Activated naive CD4-positive, alpha-beta T cell treated with Interleukin-2 at 50 U/mL for 16 hours (primary cell): ENCODE measurements around the gene SCAMP1.

Source experiments
- DNase-seq: peaks from one replicate; pipeline ENCODE4 v3.0.0-alpha.2; 2020

Gene SCAMP1

GRCh38 chr5:78497573-78498533 lies 137.4 kb downstream of the SCAMP1 start:
- no peak for DNase-seq

DNA sequence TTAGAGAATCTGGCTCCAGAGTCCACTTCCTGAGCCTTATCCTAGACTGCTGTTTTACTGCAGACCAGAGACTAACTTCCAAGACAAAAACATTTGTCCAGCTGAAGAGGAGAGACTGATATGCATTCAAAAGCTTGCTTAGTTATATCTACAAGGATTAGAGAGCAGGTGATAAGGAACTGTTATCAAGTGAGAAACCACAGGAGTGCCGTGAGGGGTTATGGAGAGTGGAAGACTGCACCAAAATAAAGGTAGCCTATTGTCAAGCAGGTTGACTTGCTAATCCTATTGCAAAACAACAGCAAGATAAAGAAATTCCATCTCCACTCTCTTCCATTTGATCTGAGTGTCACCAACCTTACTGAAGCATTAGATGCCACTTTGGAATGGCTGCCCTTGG lies 139.1 kb downstream of the SCAMP1 start:
- no peak for DNase-seq

- no peak for DNase-seq
Measured at GRCh38 chr5:78500028-78500427, 139.6 kb downstream of the SCAMP1 start.

DNA sequence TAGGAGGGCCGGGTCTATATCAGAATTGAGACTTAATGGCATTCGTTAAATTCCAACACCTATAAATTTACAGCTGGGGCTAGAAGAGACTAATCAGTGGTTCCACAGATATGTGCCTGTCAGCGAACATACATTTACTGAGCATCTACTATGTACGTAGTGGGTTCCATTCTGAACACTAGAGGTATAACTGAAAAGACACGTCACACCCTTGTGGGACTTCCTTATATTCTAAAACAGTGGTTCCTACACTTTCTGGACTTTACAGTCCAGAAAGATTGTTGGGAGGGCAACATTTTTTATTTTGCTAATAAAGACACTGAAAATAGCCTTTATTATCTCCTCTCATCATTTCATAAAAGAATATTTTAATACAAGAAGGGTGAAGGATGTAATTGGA lies 140.5 kb downstream of the SCAMP1 start:
- DNase-seq: no peak

DNA sequence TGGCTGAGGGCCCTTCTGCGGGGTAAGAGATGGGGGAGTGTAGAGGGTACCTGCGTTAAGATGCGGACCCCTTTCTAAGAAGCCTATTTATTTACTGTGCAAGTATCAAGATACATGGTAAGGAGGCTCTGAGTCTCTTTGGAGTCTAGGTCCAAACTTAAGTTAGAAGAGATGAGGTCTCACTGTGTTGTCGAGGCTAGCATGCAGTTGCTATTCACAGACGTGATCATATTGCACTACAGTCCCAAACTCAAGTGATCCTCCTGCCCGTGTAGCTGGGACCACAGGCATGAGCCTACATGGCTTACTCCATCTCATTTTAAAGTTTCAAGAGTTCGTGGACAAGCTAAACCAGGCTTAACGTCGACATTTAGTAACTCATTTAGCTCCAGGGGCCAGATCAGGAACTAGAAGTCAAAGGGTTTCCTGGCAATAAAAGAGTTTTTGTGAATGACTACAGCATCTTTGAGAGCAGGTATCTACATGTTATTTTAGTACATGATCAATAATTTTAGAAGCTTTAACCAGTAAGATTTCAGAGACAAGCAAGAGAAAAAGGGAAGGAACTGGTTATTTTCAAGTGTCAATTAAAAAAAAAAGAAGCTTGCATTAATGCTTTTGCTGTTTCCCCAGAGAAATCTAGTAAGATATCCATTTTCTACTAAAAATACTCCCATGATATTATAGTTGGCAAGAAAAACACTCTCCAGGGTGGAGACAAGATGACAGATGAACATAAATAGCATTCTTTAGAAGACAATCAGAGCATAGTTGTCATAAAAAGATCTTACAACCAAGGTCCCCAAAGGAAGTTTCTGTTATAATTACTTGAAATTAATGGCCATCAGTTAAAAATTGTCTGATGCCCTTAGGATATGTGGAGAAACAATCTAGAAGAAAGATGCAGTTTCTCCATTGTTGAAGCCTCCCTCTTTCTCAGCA lies 141.3 kb downstream of the SCAMP1 start:
- DNase-seq: no peak

- DNase-seq: no peak
Measured at GRCh38 chr5:78503958-78504653, 143.7 kb downstream of the SCAMP1 start.

GRCh38 chr5:78504704-78505677 lies 144.6 kb downstream of the SCAMP1 start:
- no peak for DNase-seq

DNA sequence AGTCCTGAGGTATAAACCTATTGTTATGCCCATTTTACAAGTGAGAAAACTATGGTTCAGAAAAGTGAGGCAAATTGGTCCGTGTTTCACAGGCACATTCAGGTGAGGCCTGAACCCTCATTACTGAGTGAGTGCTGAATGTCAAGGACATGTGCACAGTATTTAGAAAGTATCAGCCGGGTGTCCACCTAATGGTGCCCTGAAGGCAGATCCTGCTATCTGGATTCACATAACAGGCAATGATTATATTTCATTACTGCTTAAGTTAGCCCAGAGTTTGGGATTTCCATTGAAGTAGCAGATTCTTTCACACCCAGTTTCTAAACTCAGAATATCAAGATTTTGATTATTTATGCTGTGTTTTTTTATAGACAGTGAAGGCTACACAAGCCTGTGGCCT lies 145.4 kb downstream of the SCAMP1 start:
- no peak for DNase-seq

- no peak for DNase-seq
Measured at GRCh38 chr5:78506261-78507024, 146.0 kb downstream of the SCAMP1 start.

DNA sequence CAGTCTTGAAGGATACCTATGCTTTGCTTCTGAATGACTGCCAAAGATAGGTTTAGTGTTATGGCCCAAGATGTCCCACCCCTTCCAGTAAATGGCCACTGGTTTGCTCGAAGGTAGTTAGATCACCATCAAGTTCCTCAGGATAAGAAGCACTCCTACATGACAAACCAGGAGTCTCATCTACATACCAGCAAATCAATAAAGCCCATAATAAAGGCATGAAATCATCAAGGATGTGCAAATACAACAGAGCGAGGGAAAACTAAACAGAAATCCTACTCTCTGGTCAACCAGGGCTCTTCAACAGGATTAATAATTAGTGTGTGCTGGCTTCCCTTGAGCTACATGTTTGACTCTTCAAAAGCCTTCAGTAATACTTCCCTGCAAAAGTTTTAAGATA lies 147.1 kb downstream of the SCAMP1 start:
- no peak for DNase-seq

DNA sequence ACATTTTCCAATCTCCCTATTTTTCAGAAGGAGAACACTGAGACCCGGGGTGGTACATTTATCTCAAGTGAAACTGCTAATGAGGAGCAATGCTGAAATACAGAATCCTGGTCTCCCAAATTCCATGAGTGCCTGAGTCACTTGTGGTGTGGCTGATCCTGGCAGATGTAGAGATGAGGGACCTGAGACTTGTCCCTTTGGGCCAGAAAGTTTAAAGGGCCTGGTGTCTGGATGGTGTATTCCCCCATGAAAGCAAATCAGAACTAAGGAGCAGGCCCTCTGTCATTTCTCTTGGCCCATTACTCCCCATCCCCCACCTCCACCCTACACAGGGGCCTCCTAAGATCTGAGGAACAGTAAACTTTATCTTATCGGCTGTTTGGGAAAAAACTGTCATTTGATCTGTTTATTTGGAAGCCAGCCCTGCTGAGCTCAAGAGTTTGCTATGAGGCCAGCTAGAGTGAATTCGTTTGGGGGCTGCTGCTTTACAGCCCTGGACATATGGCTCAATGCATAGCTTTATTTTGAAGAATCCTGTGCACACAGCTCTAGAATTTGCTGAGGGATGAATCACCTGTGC lies 147.9 kb downstream of the SCAMP1 start:
- DNase-seq: no peak

GRCh38 chr5:78509145-78509865 lies 148.9 kb downstream of the SCAMP1 start:
- DNase-seq: no peak

- DNase-seq: peak; percentile 25
Measured at GRCh38 chr5:78509884-78510769, 149.7 kb downstream of the SCAMP1 start.

GRCh38 chr5:78511121-78511906 lies 150.9 kb downstream of the SCAMP1 start:
- no peak for DNase-seq

- DNase-seq: no peak
Measured at GRCh38 chr5:78512435-78512834, 152.0 kb downstream of the SCAMP1 start.

GRCh38 chr5:78513441-78513840 lies 153.0 kb downstream of the SCAMP1 start:
- DNase-seq: no peak

DNA sequence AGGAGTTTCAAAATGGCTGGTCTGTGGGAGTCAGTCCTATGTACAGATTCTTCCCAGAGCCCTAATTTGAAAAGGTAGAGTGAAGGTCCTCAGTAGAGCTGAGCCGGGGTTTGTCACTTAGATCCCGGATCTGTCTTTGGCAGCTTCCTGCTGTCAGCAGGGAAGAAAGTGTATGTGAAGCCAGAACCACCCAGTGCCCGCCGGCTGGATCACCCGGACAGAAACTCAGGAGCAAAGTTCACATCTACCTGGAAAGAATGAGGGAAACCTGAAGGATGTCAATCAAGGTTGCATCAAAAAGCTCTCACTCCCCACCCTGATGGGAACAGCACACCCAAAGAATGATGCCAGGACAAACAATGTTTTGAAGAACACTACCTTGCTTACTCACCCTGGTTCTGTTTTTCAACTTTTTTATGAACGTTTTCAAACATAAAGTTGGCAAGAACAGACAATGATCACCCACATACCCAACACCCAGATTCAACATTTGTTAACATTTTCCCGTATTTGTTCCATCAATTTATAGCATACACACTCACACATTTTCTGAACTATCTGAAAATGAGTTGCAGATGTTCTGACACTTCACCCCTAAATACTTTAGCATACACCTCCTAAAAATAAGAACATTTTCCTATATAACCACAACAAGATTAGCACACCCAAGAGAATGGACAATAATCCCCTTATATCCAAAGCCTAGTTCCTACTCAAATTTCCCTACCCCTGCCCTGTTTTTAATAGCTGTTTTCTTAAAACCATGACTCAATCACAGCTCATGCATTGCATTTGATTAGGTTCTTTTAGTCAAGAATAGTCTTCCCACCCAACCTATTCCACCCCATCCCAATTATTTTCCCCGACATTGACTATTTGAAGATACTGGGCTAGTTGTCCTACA lies 154.3 kb downstream of the SCAMP1 start:
- DNase-seq: no peak
